HG03045 (cell line): ENCODE data around the gene CAMK1D.
"Not testable (repeated sequence)": the region's sequence is repeated elsewhere in the genome, so short reads cannot be mapped to it uniquely, and the experiment has no call there.

Source experiments
- ATAC-seq: cut with Tn5 transposase; IDR thresholded peaks from one replicate; pipeline ENCODE4 v1.9.1; 2021; ENCODE audit warnings: mild to moderate bottlenecking, moderate library complexity; ENCODE audit not compliant: unreplicated experiment

The CAMK1D gene

DNA sequence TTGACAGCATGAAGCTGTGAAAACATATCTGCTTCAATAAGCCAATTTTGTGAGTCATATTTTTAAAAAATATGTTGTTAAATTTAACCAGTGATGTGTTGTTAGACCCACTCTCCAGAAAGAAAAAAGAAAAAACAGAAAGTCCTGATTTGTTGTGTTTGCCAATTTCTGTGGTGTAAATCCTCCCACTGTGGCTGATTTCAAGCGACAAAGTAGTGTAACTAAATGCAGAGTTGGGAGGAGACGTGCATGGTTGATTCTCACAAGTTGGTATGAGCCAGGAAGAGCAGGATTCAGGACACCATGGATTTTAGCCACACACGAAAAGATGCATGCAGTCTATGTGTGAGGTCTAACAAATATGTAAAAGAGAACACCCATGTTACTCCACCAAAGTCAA lies 513.1 kb downstream of the CAMK1D start:
- ATAC-seq, result no peak

DNA sequence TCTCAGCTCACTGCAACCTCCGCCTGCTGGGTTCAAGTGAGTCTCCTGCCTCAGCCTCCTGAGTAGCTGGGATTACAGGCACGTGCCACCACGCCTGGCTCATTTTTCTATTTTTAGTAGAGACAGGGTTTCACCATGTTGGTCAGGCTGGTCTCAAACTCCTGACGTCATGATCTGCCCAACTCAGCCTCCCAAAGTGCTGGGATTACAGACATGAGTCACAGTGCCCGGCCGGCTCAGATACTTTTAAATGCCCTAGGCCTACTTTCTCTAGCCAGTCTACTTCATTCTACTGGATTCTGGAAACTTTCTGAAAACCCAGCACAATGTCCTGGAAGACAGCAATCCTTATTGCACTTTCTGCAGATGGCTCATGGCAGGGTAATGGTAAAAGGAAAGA lies 516.2 kb downstream of the CAMK1D start:
- not testable (repeated sequence) for ATAC-seq

DNA sequence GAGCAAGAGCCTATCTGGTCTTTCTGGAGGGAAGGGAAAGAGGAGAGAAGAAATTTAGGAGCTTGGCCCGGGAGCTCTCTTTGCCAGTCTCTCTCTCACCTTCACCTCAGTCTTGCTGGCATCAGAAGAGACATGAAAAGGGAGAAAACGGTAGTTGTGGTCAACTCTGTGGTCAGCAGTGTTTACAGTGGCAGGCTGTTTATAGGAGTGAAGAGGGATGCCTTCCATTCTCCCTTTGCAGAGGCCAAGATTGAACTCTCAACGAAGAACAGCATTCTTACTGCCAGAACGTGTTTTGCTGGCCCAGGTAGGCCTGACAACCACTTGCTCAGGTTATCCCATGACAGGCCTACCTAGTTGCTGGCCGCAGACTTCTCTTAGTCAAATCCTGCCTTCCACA lies 518.9 kb downstream of the CAMK1D start:
- ATAC-seq, result no peak

DNA sequence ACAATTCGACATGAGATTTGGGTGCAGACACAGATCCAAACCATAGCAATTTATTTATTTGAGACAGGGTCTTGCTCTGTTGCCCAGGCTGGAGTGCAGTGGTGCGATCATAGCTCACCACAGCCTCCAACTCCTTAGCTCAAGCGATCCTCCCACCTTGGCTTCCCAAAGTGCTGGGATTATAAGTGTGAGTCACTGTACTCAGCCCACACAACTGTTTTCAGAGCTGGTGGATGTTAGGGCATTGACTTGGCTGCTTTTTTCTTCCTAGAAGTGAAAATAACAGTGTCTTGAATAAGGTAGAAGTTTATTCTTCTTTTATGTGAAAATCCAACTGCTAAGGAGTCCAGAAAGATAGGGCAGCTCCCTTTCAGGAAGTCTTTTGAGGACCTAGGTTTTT lies 520.1 kb downstream of the CAMK1D start:
- ATAC-seq, result no peak

DNA sequence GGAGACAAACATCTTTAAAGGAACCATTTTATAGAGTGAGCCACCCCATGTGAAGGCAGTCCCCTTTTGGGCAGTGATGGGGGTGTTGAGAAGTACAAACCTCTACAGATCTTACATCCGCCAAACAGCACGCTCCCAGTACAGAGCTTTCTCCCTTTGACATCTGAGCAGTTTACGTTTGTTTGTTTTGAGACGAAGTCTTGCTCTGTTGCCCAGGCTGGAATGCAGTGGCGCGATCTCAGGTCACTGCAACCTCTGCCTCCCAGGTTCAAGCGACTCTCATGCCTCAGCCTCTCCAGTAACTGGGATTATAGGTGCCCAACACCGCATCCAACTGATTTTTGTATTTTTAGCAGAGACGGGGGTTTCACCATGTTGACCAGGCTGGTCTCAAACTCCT lies 523.2 kb downstream of the CAMK1D start:
- ATAC-seq, result no peak

DNA sequence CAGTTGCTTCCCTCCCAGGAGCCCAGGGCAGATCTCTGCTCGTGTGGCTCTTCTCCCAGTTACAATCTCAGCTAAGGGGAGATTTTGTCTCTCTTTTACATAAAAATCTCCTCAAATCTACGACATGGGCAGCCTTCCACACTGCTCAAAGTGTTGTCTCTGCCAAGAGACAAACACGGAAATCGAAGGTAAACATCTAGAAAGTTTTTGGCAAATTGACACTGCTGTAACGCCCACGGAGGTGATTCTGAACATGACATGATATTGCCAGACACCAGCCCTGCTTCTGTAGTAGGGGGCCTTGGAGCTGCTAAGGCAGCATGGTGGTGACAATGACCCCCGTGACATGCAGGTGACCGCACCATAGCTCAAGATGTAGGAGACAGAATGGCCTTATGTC lies 523.8 kb downstream of the CAMK1D start:
- no peak for ATAC-seq

DNA sequence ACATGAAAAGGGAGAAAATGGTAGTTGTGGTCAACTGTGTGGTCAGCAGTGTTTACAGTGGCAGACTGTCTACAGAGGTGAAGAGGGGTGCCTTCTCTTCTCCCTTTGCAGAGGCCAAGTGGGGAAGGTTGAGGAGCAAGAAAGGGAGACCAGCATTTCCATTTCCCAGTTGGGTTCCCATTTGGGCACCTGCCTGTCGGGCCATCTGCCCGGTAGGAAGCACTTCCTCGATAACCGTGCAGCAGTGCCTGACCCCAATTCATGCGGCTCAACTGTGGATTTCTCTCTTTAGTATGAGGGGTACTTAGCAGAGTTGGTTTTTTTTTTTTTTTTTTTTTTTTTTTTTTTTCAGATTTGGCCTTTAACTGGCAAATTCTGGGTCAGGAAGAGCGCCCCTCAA lies 525.2 kb downstream of the CAMK1D start:
- ATAC-seq, result no peak

DNA sequence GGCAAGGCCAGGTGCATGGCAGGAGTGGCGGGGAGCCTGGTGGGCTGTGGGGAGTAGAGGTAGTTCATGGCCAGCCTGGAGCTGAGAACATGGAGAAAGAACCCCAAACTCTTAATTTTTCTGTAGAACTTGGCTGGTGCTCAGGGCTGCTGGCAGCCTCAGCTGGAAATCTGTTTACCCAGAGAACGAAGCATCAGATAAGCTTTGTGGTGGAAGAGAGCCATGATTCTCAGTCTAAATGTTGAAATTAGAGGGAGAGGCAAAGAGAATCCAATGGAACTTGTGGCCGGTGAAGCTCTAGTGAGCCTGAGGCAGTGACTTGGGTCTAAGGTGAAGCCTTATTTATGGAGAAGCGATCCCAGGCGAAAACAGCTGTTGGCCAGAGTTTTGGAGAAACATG lies 525.8 kb downstream of the CAMK1D start:
- no peak for ATAC-seq

DNA sequence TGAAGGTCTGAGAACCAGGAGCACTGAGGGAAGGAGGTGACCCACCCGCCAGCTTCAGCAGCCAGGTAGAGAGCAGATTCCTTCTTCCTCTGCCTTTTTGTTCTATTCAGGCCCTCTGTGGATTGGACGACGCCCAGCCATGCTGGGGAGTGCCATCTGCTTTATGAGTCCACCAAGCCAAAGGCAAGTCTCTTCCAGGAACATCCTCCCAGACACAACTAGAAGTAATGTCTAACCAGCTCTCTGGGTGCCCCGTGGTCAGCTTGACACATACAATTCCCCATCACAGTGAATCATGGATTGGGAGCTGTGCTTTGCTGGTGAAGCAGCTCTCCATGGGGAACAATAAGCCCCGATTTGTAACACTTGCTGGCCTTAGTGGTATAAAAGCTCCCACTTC lies 526.9 kb downstream of the CAMK1D start:
- no peak for ATAC-seq

DNA sequence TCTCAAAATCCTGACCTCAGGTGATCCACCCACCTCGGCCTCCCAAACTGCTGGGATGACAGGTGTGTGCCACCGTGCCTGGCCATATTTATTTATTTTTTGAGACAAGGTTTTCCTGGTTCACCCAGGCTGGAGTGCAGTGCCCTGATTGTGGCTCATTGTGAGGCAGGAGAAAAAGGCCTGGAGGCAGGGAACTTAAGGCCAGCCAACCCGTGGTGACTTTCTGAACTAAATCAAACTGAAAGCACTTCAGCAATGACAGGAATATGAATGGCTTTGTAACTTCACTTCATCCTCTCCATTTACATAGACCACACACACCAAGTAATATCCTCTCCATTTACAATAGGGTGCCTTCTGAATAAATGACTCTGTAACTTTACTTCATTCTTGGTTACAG lies 527.8 kb downstream of the CAMK1D start:
- no peak for ATAC-seq

DNA sequence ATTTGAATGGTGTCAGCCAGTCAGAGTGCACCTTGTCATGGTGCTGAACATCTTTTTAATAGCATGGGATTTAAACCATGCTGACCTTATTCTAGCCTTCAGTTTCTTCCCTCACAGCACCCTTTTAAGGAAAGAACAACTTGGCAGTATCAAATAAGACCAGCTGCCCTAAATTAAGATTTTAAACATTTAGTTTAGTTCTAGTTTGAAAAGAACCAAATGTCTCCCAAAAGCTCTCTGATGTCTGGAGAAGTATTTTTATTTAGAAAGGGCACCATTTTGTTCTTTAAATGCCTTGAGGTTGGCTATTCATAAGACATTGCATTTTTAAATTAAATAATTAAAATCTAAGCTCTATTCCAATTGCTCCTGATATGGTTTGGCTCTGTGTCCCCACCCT lies 531.1 kb downstream of the CAMK1D start:
- no peak for ATAC-seq

DNA sequence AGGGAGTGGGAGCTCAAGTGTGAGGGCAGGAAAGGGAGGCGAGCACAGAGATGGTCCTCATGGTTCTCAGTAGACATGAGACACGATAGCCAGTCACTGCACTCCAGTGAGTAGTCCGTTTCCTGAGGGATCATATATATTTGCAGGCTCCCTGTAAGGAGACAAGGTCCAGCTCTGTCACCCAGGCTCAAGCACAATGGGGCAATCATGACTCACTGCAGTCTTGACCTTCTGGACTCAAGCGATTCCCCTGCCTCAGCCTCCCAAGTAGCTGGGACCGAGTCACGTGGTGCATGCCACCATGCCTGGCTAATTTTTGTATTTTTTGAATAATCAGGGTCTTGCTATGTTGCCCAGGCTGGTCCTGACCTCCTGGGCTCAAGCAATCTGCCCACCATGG lies 535.5 kb downstream of the CAMK1D start:
- no peak for ATAC-seq
